HG03457 (cell line): Measurements from ENCODE around the gene GPC6.

Experiments used
- ATAC-seq: cut with Tn5 transposase; IDR thresholded peaks from one replicate; pipeline ENCODE4 v1.9.1; 2021; ENCODE audit warnings: moderate number of reproducible peaks; ENCODE audit not compliant: unreplicated experiment

GPC6 gene

GRCh38 chr13:93726173-93726957 is 499.8 kb downstream of the GPC6 start:
- no peak for ATAC-seq

GRCh38 chr13:93727211-93728141 is 500.9 kb downstream of the GPC6 start:
- ATAC-seq = no peak

- no peak for ATAC-seq
Observed at GRCh38 chr13:93729383-93729782, 502.8 kb downstream of the GPC6 start.

DNA sequence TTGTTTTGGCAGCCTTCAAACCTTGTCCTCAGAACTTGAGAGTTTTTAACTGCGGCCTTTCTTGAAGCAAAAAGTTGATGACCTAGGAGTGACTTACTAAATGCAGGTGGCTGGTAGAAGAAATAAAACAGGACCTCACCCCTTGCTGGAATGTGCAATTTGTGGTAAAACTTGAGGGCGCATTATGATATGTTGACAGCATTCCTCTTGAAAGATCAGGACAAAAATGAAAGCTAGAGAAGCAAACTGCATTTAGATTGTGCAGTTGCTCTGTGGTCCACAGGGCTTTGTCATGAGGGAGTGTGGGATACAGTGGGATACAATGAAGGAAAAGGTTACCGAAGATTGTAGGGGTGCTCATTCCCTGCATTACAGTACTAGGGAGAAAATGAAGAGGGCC is 504.2 kb downstream of the GPC6 start:
- no peak for ATAC-seq

DNA sequence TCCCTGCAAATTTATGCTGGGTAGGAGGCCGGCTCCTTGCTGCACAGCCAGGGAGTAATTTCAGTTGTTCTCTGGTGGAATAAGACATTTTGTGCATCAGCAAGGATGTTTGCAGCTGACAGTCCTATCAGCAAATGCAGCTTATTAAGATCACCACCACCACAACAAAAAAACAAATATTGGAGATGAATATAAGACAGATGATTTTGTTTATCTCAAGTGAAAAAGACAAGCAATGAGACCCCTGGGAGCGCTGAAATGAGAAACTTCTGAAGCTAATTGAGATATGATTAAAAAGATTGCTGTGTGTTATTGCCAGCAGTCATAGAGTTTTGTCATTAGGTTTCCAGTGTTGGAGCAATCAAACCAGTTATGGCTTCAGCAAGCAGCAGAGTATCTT is 505.6 kb downstream of the GPC6 start:
- no peak for ATAC-seq

GRCh38 chr13:93736081-93736480 is 509.5 kb downstream of the GPC6 start:
- no peak for ATAC-seq

- ATAC-seq = no peak
Observed at GRCh38 chr13:93736909-93737308, 510.3 kb downstream of the GPC6 start.

DNA sequence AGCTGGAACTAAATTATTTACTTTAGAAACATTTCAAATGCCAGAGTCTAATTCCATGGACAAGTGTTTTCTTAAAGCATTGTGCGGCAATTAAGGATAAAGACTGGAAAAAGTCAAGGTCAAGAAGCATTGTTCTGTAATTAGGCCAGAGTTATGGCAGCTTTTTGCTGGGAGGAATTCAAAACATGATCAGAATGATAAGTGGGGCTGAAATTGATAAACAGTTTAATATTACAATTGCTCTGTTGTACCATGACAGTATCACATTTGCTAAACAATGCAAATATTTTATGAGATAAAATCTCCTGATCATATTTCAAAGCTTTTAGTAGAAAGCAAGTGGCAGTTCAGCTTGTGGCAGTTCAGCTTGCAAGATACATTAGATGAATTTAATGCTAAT is 513.7 kb downstream of the GPC6 start:
- no peak for ATAC-seq

DNA sequence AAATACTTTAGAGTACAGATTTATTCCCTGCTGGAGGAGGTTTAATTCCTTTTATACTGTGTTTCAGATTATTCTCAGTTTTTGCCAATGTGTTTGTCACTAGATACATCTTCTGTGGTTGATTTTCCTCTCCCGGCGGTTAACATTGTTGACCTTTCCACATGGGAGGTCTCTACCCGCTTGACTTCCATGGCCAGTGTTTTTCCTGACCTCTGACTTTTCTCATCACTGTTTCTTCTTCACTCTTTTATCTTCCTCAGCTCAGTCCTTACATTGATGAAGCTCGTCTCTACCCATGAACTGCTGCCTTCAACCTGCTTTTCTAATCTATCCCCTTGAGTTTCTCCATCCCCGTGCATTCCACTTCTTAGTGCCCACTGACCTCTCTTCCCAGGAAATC is 517.4 kb downstream of the GPC6 start:
- ATAC-seq = no peak

DNA sequence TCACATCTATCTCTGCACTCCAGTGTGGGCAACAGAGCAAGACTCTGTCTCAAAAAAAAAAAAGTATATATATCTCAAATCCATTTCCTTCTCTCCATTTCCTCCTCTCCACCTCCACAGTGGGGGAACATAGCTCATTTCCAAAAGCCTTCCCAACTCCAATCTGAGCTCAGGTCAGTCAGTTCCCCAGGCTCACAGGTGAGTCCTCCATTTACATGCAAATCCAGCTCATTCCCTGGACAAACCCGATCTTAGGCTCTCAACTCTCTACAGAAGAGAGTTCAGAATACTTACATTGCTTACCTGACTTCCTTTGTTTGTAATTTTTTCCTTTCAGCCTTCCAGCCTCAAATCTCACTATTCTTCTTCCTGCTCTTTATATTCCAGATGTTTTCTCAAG is 518.3 kb downstream of the GPC6 start:
- no peak for ATAC-seq

DNA sequence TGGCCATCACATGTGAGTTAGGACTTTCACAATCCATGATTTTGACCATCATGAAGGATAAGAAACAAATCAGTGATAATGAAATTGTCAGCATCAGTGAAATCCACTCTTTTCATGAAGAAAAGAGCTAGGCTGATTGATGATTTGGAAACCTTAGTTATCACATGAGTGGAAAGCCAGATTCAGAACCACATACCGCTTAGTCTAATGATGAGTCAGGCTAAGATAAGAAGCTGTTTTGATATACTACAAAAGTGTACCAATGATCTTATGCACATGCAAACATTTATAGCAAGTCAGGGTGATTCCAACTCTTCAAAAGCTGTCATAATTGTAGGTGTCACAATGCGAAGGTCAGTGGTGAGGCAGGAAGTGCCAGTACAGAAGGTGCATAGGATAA is 519.3 kb downstream of the GPC6 start:
- no peak for ATAC-seq

- no peak for ATAC-seq
Observed at GRCh38 chr13:93746589-93746988, 520.0 kb downstream of the GPC6 start.

DNA sequence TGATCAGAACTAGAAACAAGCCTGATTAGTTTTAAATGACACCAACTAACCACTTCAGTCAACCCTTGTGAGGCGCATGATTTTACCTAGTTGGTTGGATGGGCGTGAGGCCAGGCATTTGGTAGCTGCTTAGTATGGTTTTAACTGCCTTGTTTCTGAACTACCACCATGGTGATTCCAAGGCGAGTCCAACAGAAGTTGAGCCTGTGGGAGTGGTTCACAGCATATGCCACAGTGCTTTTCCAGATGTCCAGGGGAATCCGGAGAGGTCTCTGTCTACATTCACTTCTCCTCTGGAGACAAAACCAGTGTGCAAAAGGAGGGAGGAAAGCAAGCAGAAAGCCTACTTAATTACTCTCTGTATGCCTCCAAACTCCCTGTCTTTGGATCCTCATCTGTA is 524.1 kb downstream of the GPC6 start:
- ATAC-seq = no peak

DNA sequence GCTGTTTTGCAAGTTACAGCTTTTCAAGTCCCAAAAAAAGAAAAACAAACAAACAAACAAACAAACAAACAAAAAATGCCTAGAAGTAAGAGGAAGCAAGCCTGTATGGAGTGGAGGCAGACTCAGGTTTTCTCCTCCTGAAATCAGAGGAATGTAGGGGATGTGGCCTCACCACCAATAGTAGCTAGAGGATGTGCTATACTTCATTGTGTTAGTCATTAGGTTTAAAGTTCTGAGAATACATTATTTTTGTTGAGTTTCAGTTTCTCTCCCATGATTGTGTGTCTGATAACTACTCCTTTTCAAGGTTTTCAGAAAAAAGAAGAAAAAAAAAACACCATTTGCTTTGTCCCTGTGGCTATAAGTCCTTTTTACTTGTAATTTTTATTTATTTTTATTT is 524.5 kb downstream of the GPC6 start:
- ATAC-seq = no peak

DNA sequence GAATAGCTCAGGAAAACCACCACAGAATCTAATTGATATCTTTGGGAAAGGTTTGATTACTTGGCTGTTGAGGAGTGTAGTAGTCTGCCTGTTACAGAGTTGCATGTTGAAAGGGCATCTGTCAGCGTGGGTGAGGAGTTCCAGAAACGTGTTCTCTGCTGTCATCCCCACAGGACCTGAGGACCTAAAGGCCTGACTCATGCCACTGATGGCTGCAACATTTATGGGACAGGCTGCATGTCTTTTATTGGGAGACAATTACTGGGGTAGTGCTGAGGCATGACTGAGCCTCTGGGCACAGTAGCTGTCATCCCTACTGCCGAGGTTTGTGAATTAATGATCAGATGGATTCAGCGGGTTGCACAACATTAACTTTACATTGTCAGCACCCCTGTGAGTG is 525.9 kb downstream of the GPC6 start:
- ATAC-seq = no peak

- no peak for ATAC-seq
Observed at GRCh38 chr13:93753639-93754038, 527.0 kb downstream of the GPC6 start.

GRCh38 chr13:93755341-93755740 is 528.7 kb downstream of the GPC6 start:
- ATAC-seq = no peak

DNA sequence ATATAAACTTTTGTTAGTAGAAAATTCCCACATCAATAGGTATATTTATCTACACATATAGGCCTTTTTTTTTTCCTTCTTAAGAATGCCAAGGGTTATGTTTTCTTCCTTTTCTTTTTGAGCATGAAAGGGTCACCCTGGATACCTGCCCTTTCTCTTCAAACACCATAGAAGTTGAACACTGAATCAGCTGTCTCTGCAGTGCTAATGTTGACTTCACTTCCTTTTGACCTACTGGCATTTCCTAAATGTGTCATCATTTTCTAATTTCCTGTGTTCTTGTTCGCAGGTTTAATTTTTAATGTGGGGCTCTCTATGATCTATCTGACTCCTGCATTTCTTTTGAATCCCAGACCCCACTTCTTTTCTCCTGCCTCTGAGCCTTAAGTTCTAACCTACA is 532.0 kb downstream of the GPC6 start:
- ATAC-seq = no peak

DNA sequence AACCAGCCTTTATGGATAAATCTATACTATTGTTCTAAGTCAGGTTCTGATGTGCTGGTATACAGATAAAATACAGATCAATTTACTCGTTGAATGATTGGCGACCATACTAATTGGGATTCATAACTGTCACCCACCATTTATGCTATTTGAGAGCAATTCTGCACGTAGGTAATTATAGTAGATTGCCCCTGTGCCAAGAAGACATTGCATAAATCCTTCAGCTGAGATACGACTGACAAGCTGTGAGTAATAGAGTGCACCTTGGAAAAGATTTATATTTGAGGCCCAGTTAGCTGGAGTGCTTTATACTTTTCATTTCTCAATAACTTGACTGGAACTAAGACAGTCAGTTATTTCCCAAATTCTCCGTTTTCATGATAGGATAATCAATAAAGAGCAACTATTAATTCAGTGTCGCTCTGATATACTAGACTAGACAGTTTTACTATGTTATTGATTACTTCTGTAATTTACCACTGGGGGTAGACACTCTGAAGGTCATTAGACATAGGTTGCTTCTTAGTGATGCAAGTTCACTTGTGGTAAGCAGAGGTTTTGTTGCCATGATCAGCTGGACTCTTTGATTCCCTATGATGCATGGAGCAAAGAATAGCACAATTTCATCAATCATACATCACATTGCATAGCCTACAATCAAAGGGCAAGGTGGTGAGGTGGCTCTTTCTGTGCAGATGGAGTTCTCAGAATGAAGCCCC is 536.3 kb downstream of the GPC6 start:
- no peak for ATAC-seq

DNA sequence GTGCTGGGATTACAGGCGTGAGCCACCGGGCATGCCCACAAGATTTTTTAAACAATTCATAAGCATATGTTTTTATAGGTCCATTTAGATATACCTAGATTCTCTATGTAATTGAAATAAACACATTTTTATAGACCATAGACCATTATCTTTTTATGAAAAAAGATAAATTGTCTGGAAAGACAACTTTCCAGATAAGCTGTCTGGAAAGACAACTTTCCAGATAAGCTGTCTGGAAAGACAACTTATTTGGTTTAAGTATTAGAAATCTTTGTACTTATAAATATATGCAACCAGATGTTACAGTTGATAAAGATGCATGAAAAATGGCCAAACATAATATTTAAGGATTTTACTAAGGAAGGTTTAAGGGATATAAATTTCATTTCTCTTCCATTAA is 538.5 kb downstream of the GPC6 start:
- no peak for ATAC-seq

- ATAC-seq = no peak
Observed at GRCh38 chr13:93765811-93766210, 539.2 kb downstream of the GPC6 start.

DNA sequence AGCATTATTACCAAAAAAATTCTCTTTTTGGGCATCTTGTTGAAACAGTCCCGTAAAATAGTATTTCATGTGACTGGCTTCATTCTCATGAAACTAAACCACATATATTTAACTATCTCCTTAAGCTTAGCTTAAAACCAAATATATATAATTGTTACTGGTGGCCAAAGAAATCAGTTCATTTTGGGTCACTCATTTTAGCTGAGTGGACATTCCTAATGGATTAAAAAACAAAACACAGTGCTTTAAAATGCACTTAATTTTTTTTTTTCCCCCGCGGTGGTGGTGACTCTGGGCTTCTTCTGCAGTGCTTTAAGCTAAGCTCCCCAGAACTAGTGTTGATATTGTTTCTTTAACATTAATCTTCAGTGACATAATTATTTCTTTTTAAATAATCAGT is 540.1 kb downstream of the GPC6 start:
- no peak for ATAC-seq
